ENCODE measurements around the gene NKX2-4.

DNA sequence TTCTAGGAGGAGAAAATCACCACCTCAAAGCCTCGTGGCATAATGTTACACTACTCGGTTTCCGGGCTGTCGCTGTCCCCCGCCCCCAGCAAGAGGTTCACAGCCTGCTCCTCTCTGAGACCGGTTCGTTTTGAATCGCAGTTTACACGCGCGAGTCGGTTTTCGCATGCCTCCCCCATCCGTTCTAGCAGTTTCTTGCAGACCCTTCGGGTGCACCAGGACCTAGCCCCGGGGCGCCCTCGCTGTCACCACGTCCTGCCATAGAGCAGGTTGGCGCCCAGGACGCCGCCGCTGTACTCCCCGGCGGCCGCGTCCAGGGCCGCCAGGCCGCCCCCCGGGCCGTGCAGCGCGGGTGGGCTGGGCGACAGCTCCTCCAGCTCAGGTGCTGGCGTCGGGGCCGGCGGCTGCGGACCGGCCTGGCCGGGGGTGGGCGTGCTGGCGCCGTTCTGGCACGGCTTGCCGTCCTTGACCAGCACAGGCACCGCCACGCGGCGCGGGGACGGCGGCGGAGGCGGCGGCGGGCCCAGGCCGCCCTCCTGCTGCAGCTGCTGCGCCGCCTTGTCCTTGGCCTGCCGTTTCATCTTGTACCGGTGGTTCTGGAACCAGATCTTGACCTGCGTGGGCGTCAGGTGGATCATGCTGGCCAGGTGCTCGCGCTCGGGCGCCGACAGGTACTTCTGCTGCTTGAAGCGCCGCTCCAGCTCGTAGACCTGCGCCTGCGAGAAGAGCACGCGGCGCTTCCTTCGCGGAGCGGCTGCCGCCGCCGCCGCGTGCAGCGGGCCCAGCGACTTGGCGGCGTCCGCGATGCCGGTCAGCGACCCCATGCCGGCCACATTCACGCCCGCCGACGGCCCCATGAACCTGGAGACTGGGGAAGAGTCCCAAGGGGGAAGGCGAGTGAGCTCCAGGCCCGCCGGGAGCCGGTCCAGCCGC lies 1.4 kb downstream of the NKX2-4 start:
- TF ChIP-seq, protein P1, sequence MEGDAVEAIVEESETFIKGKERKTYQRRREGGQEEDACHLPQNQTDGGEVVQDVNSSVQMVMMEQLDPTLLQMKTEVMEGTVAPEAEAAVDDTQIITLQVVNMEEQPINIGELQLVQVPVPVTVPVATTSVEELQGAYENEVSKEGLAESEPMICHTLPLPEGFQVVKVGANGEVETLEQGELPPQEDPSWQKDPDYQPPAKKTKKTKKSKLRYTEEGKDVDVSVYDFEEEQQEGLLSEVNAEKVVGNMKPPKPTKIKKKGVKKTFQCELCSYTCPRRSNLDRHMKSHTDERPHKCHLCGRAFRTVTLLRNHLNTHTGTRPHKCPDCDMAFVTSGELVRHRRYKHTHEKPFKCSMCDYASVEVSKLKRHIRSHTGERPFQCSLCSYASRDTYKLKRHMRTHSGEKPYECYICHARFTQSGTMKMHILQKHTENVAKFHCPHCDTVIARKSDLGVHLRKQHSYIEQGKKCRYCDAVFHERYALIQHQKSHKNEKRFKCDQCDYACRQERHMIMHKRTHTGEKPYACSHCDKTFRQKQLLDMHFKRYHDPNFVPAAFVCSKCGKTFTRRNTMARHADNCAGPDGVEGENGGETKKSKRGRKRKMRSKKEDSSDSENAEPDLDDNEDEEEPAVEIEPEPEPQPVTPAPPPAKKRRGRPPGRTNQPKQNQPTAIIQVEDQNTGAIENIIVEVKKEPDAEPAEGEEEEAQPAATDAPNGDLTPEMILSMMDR (conservative IDR thresholded peaks at IDR 0.05 in 1 of 2, IDR thresholded peaks at IDR 0.05 in 1 of 2; ENCODE audit: low read depth in 1 of 2, low read length in 2 of 2), result no peak
- TF ChIP-seq EZH2 (IDR thresholded peaks at IDR 0.05; ENCODE audit: low read length, missing control alignments), result peak; percentile 100
